HEK293 (cell line): ENCODE data around the gene CLN6.

Experiments
- CTCF ChIP-seq: fragments of 450-650 bp; formaldehyde crosslinking; IDR thresholded peaks from 2 replicates; pipeline ENCODE4 v1.5.1; 2016; ENCODE audit warnings: missing biosample characterization, missing genetic modification characterization
- WT1 ChIP-seq: fragments of 450-650 bp; formaldehyde crosslinking; IDR thresholded peaks from 2 replicates; pipeline ENCODE4 v1.5.1; 2016; ENCODE audit warnings: missing biosample characterization, missing genetic modification characterization
- YY1 ChIP-seq: fragments of 450-650 bp; formaldehyde crosslinking; IDR thresholded peaks from 2 replicates; pipeline ENCODE4 v1.5.1; 2018; ENCODE audit warnings: missing biosample characterization, missing genetic modification characterization
- ZBTB26 ChIP-seq: fragments of 450-650 bp; formaldehyde crosslinking; optimal IDR thresholded peaks from 2 replicates; pipeline ENCODE3; 2016; ENCODE audit warnings: missing biosample characterization, mild to moderate bottlenecking, missing genetic modification characterization
- ZFP3 ChIP-seq: fragments of 450-650 bp; formaldehyde crosslinking; IDR thresholded peaks from 2 replicates; pipeline ENCODE4 v1.5.1; 2016; ENCODE audit warnings: low read depth, missing biosample characterization, missing genetic modification characterization
- ZNF24 ChIP-seq: fragments of 450-650 bp; formaldehyde crosslinking; IDR thresholded peaks from 2 replicates; pipeline ENCODE4 v1.5.1; 2016; ENCODE audit warnings: missing biosample characterization, missing genetic modification characterization
- ZNF341 ChIP-seq: fragments of 450-650 bp; formaldehyde crosslinking; IDR thresholded peaks from 2 replicates; pipeline ENCODE4; 2016; ENCODE audit warnings: low read depth, missing biosample characterization, missing genetic modification characterization
- ZNF707 ChIP-seq: fragments of 450-650 bp; formaldehyde crosslinking; IDR thresholded peaks from 2 replicates; pipeline ENCODE4 v1.5.1; 2016; ENCODE audit warnings: missing biosample characterization, missing genetic modification characterization
- TF ChIP-seq, protein P1 (sequence below): sonication (generic); formaldehyde crosslinking; IDR thresholded peaks from 2 replicates; pipeline ENCODE4 v1.8.1; 2022; ENCODE audit warnings: mild to moderate bottlenecking, moderate library complexity, missing genetic modification reagents
- TF ChIP-seq, protein P2 (sequence below): fragments of 450-650 bp; formaldehyde crosslinking; conservative IDR thresholded peaks from 2 replicates; pipeline ENCODE4 v1.5.1; 2016; ENCODE audit warnings: low read depth, missing biosample characterization, missing genetic modification characterization

GRCh38 chr15:68259883-68260282 lies 30.4 kb upstream of the CLN6 start:
- TF ChIP-seq CTCF (no peak), ZBTB26 (no peak), ZFP3 (tag by site-specific recombination) (no peak), WT1 (tag by site-specific recombination) (no peak), YY1 (tag by site-specific recombination) (no peak), ZNF707 (tag by site-specific recombination) (no peak), ZNF341 (tag by site-specific recombination) (no peak), ZNF24 (tag by site-specific recombination) (no peak)
- TF ChIP-seq, protein P1, sequence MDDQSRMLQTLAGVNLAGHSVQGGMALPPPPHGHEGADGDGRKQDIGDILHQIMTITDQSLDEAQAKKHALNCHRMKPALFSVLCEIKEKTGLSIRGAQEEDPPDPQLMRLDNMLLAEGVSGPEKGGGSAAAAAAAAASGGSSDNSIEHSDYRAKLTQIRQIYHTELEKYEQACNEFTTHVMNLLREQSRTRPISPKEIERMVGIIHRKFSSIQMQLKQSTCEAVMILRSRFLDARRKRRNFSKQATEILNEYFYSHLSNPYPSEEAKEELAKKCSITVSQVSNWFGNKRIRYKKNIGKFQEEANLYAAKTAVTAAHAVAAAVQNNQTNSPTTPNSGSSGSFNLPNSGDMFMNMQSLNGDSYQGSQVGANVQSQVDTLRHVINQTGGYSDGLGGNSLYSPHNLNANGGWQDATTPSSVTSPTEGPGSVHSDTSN (CRISPR knock-in tag), result no peak
- TF ChIP-seq, protein P2, sequence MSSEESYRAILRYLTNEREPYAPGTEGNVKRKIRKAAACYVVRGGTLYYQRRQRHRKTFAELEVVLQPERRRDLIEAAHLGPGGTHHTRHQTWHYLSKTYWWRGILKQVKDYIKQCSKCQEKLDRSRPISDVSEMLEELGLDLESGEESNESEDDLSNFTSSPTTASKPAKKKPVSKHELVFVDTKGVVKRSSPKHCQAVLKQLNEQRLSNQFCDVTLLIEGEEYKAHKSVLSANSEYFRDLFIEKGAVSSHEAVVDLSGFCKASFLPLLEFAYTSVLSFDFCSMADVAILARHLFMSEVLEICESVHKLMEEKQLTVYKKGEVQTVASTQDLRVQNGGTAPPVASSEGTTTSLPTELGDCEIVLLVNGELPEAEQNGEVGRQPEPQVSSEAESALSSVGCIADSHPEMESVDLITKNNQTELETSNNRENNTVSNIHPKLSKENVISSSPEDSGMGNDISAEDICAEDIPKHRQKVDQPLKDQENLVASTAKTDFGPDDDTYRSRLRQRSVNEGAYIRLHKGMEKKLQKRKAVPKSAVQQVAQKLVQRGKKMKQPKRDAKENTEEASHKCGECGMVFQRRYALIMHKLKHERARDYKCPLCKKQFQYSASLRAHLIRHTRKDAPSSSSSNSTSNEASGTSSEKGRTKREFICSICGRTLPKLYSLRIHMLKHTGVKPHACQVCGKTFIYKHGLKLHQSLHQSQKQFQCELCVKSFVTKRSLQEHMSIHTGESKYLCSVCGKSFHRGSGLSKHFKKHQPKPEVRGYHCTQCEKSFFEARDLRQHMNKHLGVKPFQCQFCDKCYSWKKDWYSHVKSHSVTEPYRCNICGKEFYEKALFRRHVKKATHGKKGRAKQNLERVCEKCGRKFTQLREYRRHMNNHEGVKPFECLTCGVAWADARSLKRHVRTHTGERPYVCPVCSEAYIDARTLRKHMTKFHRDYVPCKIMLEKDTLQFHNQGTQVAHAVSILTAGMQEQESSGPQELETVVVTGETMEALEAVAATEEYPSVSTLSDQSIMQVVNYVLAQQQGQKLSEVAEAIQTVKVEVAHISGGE, result no peak
